Prostate gland (tissue), 2 donors: Measurements from ENCODE around the gene NHLRC2.

Source experiments
- CTCF ChIP-seq, 4 experiments: fragments of 200-600 bp in 2 of 4; fragments of 450-650 bp in 2 of 4; sonication (generic) in 2 of 4; IDR thresholded peaks; 1 replicate in 3 of 4; 2 replicates in 1 of 4; pipeline ENCODE4 v1.5.1; 2016 to 2019; ENCODE audit warnings: antibody characterized with exemption in 4 of 4, mild to moderate bottlenecking in 2 of 4, moderate library complexity in 2 of 4
- POLR2A ChIP-seq: fragments of 450-650 bp; IDR thresholded peaks from one replicate; pipeline ENCODE4 v1.6.1; 2016; ENCODE audit warnings: antibody characterized with exemption, mild to moderate bottlenecking

- no peak for TF ChIP-seq CTCF (IDR thresholded peaks at IDR 0.05)
- no peak for TF ChIP-seq POLR2A
Measured at GRCh38 chr10:113865901-113866300, 11.4 kb downstream of the NHLRC2 start.
